GM18858 (cell line): ENCODE results near the gene LASP1.

ENCODE experiments used
- ATAC-seq: cut with Tn5 transposase; IDR thresholded peaks from one replicate; pipeline ENCODE4 v1.9.1; 2021; ENCODE audit not compliant: unreplicated experiment

Gene LASP1

GRCh38 chr17:38868817-38869525, 887 bp upstream of the LASP1 start:
- peak; percentile 33 for ATAC-seq

- no peak for ATAC-seq
Observed at GRCh38 chr17:38870259-38871165, 654 bp downstream of the LASP1 start.

- ATAC-seq, result no peak
Observed at GRCh38 chr17:38871247-38872015, 1.6 kb downstream of the LASP1 start.

GRCh38 chr17:38872027-38872511, 2.2 kb downstream of the LASP1 start:
- no peak for ATAC-seq

GRCh38 chr17:38872671-38873385, 3.0 kb downstream of the LASP1 start:
- ATAC-seq, result no peak

GRCh38 chr17:38873640-38874380, 4.0 kb downstream of the LASP1 start:
- no peak for ATAC-seq

- ATAC-seq, result no peak
Observed at GRCh38 chr17:38874505-38875400, 4.9 kb downstream of the LASP1 start.

GRCh38 chr17:38875477-38876075, 5.7 kb downstream of the LASP1 start:
- no peak for ATAC-seq

GRCh38 chr17:38877130-38877851, 7.4 kb downstream of the LASP1 start:
- ATAC-seq, result no peak

- no peak for ATAC-seq
Observed at GRCh38 chr17:38879878-38880665, 10.2 kb downstream of the LASP1 start.

GRCh38 chr17:38881600-38882191, 11.8 kb downstream of the LASP1 start:
- ATAC-seq, result no peak

GRCh38 chr17:38882870-38883269, 13.0 kb downstream of the LASP1 start:
- ATAC-seq, result no peak

- ATAC-seq, result no peak
Observed at GRCh38 chr17:38883592-38884526, 14.0 kb downstream of the LASP1 start.

GRCh38 chr17:38885044-38885727, 15.3 kb downstream of the LASP1 start:
- no peak for ATAC-seq
